Astrocyte (in vitro differentiated cells and primary cell): ENCODE results near the gene ZNF594.

Source experiments
- EZH2 ChIP-seq: IDR thresholded peaks from 2 replicates; pipeline ENCODE4 v1.6.1; 2012; ENCODE audit warnings: mild to moderate bottlenecking, low read length, inconsistent platforms; ENCODE audit not compliant: insufficient read depth
- TF ChIP-seq, protein P1 (sequence below): IDR thresholded peaks from 2 replicates; pipeline ENCODE4 v1.5.1; 2011; ENCODE audit warnings: low read depth, mild to moderate bottlenecking, inconsistent platforms, low read length, moderate library complexity; ENCODE audit not compliant: insufficient read depth

DNA sequence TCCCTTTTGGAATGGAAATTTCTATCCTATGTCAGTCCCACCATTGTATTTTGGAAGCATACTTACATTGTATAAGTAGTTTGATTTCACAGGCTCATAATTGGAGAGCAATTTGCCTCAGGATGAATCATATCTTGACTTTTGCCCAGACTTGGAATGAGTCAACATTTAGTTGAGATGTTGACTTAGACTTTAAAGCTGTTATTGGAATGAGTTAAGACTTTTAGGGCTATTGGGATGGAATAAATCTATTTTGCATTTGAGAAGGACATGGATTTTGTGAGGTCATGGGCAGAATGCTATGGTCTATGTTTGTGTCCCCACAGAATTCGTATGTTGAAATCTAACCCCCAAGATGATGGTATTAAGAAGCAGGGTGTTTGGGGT lies 12.2 kb upstream of the ZNF594 start:
- no peak for TF ChIP-seq EZH2
- TF ChIP-seq, protein P1, sequence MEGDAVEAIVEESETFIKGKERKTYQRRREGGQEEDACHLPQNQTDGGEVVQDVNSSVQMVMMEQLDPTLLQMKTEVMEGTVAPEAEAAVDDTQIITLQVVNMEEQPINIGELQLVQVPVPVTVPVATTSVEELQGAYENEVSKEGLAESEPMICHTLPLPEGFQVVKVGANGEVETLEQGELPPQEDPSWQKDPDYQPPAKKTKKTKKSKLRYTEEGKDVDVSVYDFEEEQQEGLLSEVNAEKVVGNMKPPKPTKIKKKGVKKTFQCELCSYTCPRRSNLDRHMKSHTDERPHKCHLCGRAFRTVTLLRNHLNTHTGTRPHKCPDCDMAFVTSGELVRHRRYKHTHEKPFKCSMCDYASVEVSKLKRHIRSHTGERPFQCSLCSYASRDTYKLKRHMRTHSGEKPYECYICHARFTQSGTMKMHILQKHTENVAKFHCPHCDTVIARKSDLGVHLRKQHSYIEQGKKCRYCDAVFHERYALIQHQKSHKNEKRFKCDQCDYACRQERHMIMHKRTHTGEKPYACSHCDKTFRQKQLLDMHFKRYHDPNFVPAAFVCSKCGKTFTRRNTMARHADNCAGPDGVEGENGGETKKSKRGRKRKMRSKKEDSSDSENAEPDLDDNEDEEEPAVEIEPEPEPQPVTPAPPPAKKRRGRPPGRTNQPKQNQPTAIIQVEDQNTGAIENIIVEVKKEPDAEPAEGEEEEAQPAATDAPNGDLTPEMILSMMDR = no peak
